Measurements from ENCODE around the gene IKZF1.

The IKZF1 gene

GRCh38 chr7:50422858-50423257, 118.3 kb downstream of the IKZF1 start:
- TF ChIP-seq CTCF (IDR thresholded peaks at IDR 0.05; ENCODE audit: low read depth, low read length) (no peak), MAX (IDR thresholded peaks at IDR 0.05; ENCODE audit: low read depth, low read length) (no peak), POLR2A (IDR thresholded peaks at IDR 0.05; ENCODE audit: extremely low read depth, insufficient read length) (no peak), MYC (IDR thresholded peaks at IDR 0.05; ENCODE audit: low read depth, low read length) (no peak)
- no peak overlapping the region for H3K4me3 ChIP-seq (ENCODE audit: low read depth, low read length)
- DNase-seq (ENCODE audit: low read depth) = no peak

GRCh38 chr7:50423860-50424259, 119.3 kb downstream of the IKZF1 start:
- peak; percentile 85 for DNase-seq (ENCODE audit: low read depth)
- TF ChIP-seq MAX (IDR thresholded peaks at IDR 0.05; ENCODE audit: low read depth, low read length) (no peak), CTCF (IDR thresholded peaks at IDR 0.05; ENCODE audit: low read depth, low read length) (no peak), POLR2A (IDR thresholded peaks at IDR 0.05; ENCODE audit: extremely low read depth, insufficient read length) (no peak), MYC (IDR thresholded peaks at IDR 0.05; ENCODE audit: low read depth, low read length) (no peak)
- H3K4me3 ChIP-seq (ENCODE audit: low read depth, low read length) = no peak overlapping the region

GRCh38 chr7:50425318-50425717, 120.8 kb downstream of the IKZF1 start:
- no peak overlapping the region for H3K4me3 ChIP-seq (ENCODE audit: low read depth, low read length)
- DNase-seq (ENCODE audit: low read depth) = no peak
- TF ChIP-seq MYC (IDR thresholded peaks at IDR 0.05; ENCODE audit: low read depth, low read length) = no peak
- no peak for TF ChIP-seq MAX (IDR thresholded peaks at IDR 0.05; ENCODE audit: low read depth, low read length)
- TF ChIP-seq POLR2A (IDR thresholded peaks at IDR 0.05; ENCODE audit: extremely low read depth, insufficient read length) = no peak
- no peak for TF ChIP-seq CTCF (IDR thresholded peaks at IDR 0.05; ENCODE audit: low read depth, low read length)

- no peak for DNase-seq (ENCODE audit: low read depth)
Measured at GRCh38 chr7:50426280-50427045, 121.9 kb downstream of the IKZF1 start.

GRCh38 chr7:50427518-50427917, 123.0 kb downstream of the IKZF1 start:
- H3K4me3 ChIP-seq (ENCODE audit: low read depth, low read length) = no peak overlapping the region
- TF ChIP-seq CTCF (IDR thresholded peaks at IDR 0.05; ENCODE audit: low read depth, low read length) (no peak), POLR2A (IDR thresholded peaks at IDR 0.05; ENCODE audit: extremely low read depth, insufficient read length) (no peak), MAX (IDR thresholded peaks at IDR 0.05; ENCODE audit: low read depth, low read length) (no peak), MYC (IDR thresholded peaks at IDR 0.05; ENCODE audit: low read depth, low read length) (no peak)
- DNase-seq (ENCODE audit: low read depth) = no peak

More at GRCh38 chr7:50426280-50427045, 121.9 kb downstream of the IKZF1 start:
- no peak overlapping the region for H3K4me3 ChIP-seq (ENCODE audit: low read depth, low read length)
- TF ChIP-seq POLR2A (IDR thresholded peaks at IDR 0.05; ENCODE audit: extremely low read depth, insufficient read length) (no peak), MYC (IDR thresholded peaks at IDR 0.05; ENCODE audit: low read depth, low read length) (no peak), MAX (IDR thresholded peaks at IDR 0.05; ENCODE audit: low read depth, low read length) (no peak), CTCF (IDR thresholded peaks at IDR 0.05; ENCODE audit: low read depth, low read length) (no peak)
